Renal cortical epithelial cell (primary cell): ENCODE results near the gene AATF. TPM values are rescaled to one million over a fixed set of nuclear protein-coding genes. Genes with fewer than 3 reads are reported as not detected.
"Not testable (repeated sequence)": the region's sequence is repeated elsewhere in the genome, so short reads cannot be mapped to it uniquely, and the experiment has no call there.

ENCODE experiments used
- DNase-seq: peaks from one replicate; pipeline ENCODE4 v3.0.0-alpha.2; 2011; ENCODE audit warnings: low read depth
- total RNA-seq: library from RNA; depleted of rRNA; stranded (reverse); fragments of >200 nt; gene quantifications from 2 replicates; pipeline ENCODE4 v1.2.3, GENCODE V29; 2014

AATF gene
- total RNA-seq, 1 donor from 2014 or later: 43.8 TPM

GRCh38 chr17:37047631-37048104, 98.9 kb downstream of the AATF start:
- peak; percentile 74 for DNase-seq

GRCh38 chr17:37048811-37049210, 100.1 kb downstream of the AATF start:
- DNase-seq: no peak

GRCh38 chr17:37050920-37051319, 102.2 kb downstream of the AATF start:
- DNase-seq: peak; percentile 26

- no peak for DNase-seq
Observed at GRCh38 chr17:37051381-37051780, 102.6 kb downstream of the AATF start.

GRCh38 chr17:37051833-37052232, 103.1 kb downstream of the AATF start:
- DNase-seq: no peak

- DNase-seq: no peak
Observed at GRCh38 chr17:37052450-37052849, 103.7 kb downstream of the AATF start.

GRCh38 chr17:37054894-37055293, 106.1 kb downstream of the AATF start:
- no peak for DNase-seq

GRCh38 chr17:37056622-37057021, 107.9 kb downstream of the AATF start:
- no peak for DNase-seq

- DNase-seq: no peak
Observed at GRCh38 chr17:37059493-37059892, 110.7 kb downstream of the AATF start.

- no peak for DNase-seq
Observed at GRCh38 chr17:37060094-37060493, 111.3 kb downstream of the AATF start.

GRCh38 chr17:37060928-37061327, 112.2 kb downstream of the AATF start:
- no peak for DNase-seq

GRCh38 chr17:37062021-37062420, 113.3 kb downstream of the AATF start:
- DNase-seq: no peak

- DNase-seq: no peak
Observed at GRCh38 chr17:37064206-37064605, 115.5 kb downstream of the AATF start.

GRCh38 chr17:37064956-37065355, 116.2 kb downstream of the AATF start:
- DNase-seq: no peak

GRCh38 chr17:37065486-37066321, 117.0 kb downstream of the AATF start:
- DNase-seq: no peak

GRCh38 chr17:37066322-37067255, 117.8 kb downstream of the AATF start:
- DNase-seq: no peak

- peak; percentile 93 for DNase-seq
Observed at GRCh38 chr17:37067555-37068111, 118.9 kb downstream of the AATF start.

- DNase-seq: no peak
Observed at GRCh38 chr17:37068266-37068665, 119.5 kb downstream of the AATF start.

GRCh38 chr17:37069087-37069486, 120.3 kb downstream of the AATF start:
- no peak for DNase-seq

GRCh38 chr17:37073464-37073863, 124.7 kb downstream of the AATF start:
- not testable (repeated sequence) for DNase-seq

GRCh38 chr17:37079065-37079708, 130.4 kb downstream of the AATF start:
- DNase-seq: no peak

- DNase-seq: peak; percentile 48
Observed at GRCh38 chr17:37079735-37080134, 131.0 kb downstream of the AATF start.
